Neural cell (in vitro differentiated cells): Measurements from ENCODE around the gene DERA.

Source experiments
- EP300 ChIP-seq: fragments of 450-650 bp; conservative IDR thresholded peaks from 2 replicates; pipeline ENCODE4 v1.6.1; 2014; ENCODE audit warnings: antibody characterized with exemption, mild to moderate bottlenecking, moderate library complexity; ENCODE audit not compliant: poor library complexity, severe bottlenecking
- EZH2 ChIP-seq: fragments of 200-600, 300-800 bp; shearing (Covaris generic), sonication (generic); IDR thresholded peaks from 2 replicates; pipeline ENCODE4 v1.6.1; 2014; ENCODE audit warnings: antibody characterized with exemption, low read length, borderline replicate concordance, mild to moderate bottlenecking; ENCODE audit not compliant: insufficient read depth, poor library complexity, severe bottlenecking
- MXI1 ChIP-seq: fragments of 450-650 bp; conservative IDR thresholded peaks from 2 replicates; pipeline ENCODE4 v1.6.1; 2014; ENCODE audit warnings: antibody characterized with exemption, mild to moderate bottlenecking; ENCODE audit not compliant: poor library complexity, severe bottlenecking
- POLR2AphosphoS5 ChIP-seq: IDR thresholded peaks from 2 replicates; pipeline ENCODE4 v1.6.1; 2012
- RAD21 ChIP-seq: fragments of 450-650 bp; conservative IDR thresholded peaks from 2 replicates; pipeline ENCODE4 v1.6.1; 2014; ENCODE audit warnings: antibody characterized with exemption, mild to moderate bottlenecking, moderate library complexity
- SMC3 ChIP-seq: fragments of 450-650 bp; conservative IDR thresholded peaks from 2 replicates; pipeline ENCODE4 v1.6.1; 2014; ENCODE audit warnings: antibody characterized with exemption, mild to moderate bottlenecking, moderate library complexity; ENCODE audit not compliant: poor library complexity
- TAF1 ChIP-seq: IDR thresholded peaks from 2 replicates; pipeline ENCODE4 v1.6.1; 2012; ENCODE audit warnings: low read depth
- TF ChIP-seq, protein P1 (sequence below): fragments of 450-650 bp; IDR thresholded peaks from 2 replicates; pipeline ENCODE4 v1.5.1; 2014; ENCODE audit warnings: antibody characterized with exemption, mild to moderate bottlenecking, moderate library complexity; ENCODE audit not compliant: poor library complexity, severe bottlenecking
- TF ChIP-seq, protein P2 (sequence below): IDR thresholded peaks from 2 replicates; pipeline ENCODE4 v1.6.1; 2012; ENCODE audit warnings: borderline replicate concordance

GRCh38 chr12:15863372-15863771, 47.8 kb upstream of the DERA start:
- TF ChIP-seq, protein P1, sequence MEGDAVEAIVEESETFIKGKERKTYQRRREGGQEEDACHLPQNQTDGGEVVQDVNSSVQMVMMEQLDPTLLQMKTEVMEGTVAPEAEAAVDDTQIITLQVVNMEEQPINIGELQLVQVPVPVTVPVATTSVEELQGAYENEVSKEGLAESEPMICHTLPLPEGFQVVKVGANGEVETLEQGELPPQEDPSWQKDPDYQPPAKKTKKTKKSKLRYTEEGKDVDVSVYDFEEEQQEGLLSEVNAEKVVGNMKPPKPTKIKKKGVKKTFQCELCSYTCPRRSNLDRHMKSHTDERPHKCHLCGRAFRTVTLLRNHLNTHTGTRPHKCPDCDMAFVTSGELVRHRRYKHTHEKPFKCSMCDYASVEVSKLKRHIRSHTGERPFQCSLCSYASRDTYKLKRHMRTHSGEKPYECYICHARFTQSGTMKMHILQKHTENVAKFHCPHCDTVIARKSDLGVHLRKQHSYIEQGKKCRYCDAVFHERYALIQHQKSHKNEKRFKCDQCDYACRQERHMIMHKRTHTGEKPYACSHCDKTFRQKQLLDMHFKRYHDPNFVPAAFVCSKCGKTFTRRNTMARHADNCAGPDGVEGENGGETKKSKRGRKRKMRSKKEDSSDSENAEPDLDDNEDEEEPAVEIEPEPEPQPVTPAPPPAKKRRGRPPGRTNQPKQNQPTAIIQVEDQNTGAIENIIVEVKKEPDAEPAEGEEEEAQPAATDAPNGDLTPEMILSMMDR, result no peak
- TF ChIP-seq, protein P2, sequence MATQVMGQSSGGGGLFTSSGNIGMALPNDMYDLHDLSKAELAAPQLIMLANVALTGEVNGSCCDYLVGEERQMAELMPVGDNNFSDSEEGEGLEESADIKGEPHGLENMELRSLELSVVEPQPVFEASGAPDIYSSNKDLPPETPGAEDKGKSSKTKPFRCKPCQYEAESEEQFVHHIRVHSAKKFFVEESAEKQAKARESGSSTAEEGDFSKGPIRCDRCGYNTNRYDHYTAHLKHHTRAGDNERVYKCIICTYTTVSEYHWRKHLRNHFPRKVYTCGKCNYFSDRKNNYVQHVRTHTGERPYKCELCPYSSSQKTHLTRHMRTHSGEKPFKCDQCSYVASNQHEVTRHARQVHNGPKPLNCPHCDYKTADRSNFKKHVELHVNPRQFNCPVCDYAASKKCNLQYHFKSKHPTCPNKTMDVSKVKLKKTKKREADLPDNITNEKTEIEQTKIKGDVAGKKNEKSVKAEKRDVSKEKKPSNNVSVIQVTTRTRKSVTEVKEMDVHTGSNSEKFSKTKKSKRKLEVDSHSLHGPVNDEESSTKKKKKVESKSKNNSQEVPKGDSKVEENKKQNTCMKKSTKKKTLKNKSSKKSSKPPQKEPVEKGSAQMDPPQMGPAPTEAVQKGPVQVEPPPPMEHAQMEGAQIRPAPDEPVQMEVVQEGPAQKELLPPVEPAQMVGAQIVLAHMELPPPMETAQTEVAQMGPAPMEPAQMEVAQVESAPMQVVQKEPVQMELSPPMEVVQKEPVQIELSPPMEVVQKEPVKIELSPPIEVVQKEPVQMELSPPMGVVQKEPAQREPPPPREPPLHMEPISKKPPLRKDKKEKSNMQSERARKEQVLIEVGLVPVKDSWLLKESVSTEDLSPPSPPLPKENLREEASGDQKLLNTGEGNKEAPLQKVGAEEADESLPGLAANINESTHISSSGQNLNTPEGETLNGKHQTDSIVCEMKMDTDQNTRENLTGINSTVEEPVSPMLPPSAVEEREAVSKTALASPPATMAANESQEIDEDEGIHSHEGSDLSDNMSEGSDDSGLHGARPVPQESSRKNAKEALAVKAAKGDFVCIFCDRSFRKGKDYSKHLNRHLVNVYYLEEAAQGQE, result no peak
- TF ChIP-seq POLR2AphosphoS5 (no peak), EZH2 (no peak), TAF1 (no peak), EP300 (no peak), SMC3 (no peak), MXI1 (no peak), RAD21 (no peak)
